LNCaP clone FGC (cell line): ENCODE results near the gene ECM2.

Experiments used
- DNase-seq: peaks from one replicate; pipeline ENCODE4 v3.0.0-alpha.2; 2011; ENCODE audit warnings: low read depth
- H3K4me3 ChIP-seq: 2 replicates; pipeline ENCODE4 v1.5.1; 2011; ENCODE audit warnings: mild to moderate bottlenecking, low read depth, low read length, control low read depth
- TF ChIP-seq, protein P1 (sequence below): IDR thresholded peaks from 2 replicates; pipeline ENCODE4 v1.5.1; 2012; ENCODE audit warnings: mild to moderate bottlenecking; ENCODE audit not compliant: control insufficient read depth, insufficient read depth; ENCODE audit errors: extremely low read depth

Gene ECM2

DNA sequence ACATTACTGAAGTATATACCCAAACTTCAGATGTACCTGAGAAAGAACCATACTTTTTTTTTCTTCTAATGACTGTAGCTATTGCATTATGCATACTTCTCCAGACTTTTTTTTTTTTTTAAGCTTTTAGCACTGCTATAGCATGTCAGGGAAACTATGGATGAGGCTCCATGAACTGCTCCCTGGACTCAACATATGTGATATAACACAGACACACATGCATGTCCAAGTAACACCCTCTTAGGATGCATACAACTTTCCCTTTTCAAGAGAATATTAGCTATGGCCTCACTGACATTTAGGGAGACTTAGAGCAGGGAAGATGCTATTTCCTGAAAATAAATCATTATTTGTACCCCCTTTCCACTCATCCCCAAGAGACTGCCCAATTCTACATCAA is 53.0 kb downstream of the ECM2 start:
- H3K4me3 ChIP-seq = no peak overlapping the region
- TF ChIP-seq, protein P1, sequence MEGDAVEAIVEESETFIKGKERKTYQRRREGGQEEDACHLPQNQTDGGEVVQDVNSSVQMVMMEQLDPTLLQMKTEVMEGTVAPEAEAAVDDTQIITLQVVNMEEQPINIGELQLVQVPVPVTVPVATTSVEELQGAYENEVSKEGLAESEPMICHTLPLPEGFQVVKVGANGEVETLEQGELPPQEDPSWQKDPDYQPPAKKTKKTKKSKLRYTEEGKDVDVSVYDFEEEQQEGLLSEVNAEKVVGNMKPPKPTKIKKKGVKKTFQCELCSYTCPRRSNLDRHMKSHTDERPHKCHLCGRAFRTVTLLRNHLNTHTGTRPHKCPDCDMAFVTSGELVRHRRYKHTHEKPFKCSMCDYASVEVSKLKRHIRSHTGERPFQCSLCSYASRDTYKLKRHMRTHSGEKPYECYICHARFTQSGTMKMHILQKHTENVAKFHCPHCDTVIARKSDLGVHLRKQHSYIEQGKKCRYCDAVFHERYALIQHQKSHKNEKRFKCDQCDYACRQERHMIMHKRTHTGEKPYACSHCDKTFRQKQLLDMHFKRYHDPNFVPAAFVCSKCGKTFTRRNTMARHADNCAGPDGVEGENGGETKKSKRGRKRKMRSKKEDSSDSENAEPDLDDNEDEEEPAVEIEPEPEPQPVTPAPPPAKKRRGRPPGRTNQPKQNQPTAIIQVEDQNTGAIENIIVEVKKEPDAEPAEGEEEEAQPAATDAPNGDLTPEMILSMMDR = no peak
- no peak for DNase-seq

GRCh38 chr9:92482329-92482728 is 53.5 kb downstream of the ECM2 start, which contains the start of gene ASPN:
ASPN (minus strand) TSS chr9:92482506.
- no peak within 1 kb of the TSS for H3K4me3 ChIP-seq
- TF ChIP-seq, protein P1 = no peak
- DNase-seq = no peak

GRCh38 chr9:92480986-92481633 is 54.7 kb downstream of the ECM2 start:
- TF ChIP-seq, protein P1 = no peak
- no peak for DNase-seq
- H3K4me3 ChIP-seq = no peak overlapping the region

- H3K4me3 ChIP-seq = no peak overlapping the region
- TF ChIP-seq, protein P1 = no peak
- DNase-seq = peak; percentile 43
Measured at GRCh38 chr9:92480291-92480771, 55.5 kb downstream of the ECM2 start.

- TF ChIP-seq, protein P1 = no peak
- no peak overlapping the region for H3K4me3 ChIP-seq
- DNase-seq = no peak
Measured at GRCh38 chr9:92479346-92479745, 56.4 kb downstream of the ECM2 start.

DNA sequence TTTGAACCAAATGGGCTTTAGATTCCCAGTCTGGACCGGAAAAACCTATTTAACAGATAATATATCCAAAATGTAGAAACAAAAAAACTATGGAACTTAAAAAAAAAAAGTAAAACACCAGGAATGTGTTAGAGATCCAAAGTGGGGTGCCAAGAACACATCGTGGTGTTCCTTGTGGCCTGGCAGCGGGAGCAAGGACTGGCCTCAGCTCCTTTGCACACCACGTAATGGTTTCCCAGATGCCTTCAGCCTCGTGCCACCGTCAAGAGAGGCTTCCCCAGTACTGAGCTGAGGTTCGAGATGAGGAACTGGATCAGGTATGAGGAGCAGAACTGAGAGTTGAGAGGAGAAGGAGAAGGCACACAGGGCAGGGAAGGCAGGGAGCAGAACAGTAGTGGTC is 57.0 kb downstream of the ECM2 start:
- TF ChIP-seq, protein P1 = no peak
- no peak for DNase-seq
- no peak overlapping the region for H3K4me3 ChIP-seq

DNA sequence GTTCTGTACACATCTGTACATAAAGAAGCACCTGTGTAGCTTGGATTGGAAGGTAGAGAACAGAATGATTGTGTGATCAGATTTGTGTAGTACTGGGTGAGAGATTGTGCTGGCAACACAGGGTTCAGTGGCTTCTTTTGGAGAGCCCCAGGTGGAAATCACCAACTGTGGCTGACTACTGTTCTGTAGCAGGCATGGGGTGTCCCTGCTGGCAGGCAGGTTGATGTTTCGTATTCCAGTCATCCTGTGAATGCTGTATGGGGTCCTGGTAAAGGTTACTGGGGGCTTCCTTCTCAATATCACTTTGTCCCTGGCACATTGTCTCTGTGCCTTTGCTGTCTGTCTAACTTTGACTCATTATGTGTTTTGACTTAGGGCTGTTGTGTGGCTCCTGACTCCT is 58.8 kb downstream of the ECM2 start:
- TF ChIP-seq, protein P1 = no peak
- no peak for DNase-seq
- H3K4me3 ChIP-seq = no peak overlapping the region
